ENCODE results near the gene ARHGAP42. TPM values are rescaled to one million over a fixed set of nuclear protein-coding genes. Genes with fewer than 3 reads are reported as not detected.

ARHGAP42 gene
- polyA plus RNA-seq, 10 donors = 19.7 to 33.1 (median 26.6) TPM

DNA sequence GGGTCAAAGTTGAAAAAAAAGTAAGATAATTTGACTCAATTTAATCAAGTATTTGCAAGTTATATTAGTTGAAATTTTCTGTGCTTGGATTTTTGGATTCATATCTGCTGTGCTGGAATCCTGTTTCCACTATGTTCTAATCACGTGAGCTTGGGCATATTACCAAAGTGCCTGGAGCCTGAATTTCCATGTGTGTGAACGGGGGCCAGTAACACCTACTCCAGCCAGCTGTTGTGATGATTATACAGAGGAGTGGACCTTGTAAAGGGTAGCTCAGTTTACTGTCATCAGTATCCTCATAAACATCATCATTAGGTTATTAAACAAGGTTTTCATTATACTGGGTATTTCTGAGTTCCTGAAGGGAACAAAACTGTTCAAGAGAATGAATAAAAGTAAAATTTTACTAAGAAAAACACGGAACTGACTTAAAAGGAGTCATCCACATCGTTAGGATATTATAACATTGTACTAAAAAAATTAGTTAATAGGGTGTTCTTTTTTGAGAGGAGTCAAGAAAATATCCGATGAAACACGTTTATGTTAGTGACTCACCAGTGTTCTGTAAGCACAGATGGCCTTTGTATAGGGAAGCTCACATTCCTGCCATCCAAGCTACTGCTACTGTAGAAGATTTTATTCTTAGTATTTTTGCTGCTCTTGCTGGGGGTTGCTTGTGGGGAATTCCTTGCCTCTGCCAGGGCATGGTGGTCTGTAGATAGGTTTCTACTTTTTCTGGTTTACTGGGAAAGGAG is 144.1 kb downstream of the ARHGAP42 start:
- peak in 2 of 3 donors; percentile 57 to 69 for DNase-seq

DNA sequence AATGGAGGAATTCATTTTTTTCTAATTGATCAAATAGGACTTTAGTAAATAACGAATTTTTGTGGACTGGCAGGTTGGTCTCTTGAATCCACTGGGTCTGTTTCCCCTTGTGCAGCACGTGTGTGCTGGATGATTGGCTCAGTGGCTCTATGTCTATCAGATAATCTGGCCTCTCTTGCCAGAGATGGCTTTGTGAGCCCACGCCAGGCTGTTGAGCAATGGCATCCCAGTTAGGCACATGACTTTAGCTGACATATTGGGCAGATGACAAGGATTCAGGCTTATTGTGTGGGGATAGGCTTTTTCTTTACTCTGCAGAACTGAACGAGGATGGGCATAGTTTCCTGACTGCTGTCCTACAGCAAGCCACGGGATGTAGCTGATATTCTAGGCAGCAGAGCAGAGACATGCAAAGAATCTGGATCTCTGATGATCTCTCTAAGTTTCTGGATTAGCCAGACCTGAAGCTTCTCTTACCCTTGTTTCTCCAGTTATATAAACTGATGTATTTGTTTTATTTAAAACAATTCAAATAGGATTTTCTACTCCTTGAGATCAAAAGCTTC is 144.9 kb downstream of the ARHGAP42 start:
- no peak for DNase-seq

DNA sequence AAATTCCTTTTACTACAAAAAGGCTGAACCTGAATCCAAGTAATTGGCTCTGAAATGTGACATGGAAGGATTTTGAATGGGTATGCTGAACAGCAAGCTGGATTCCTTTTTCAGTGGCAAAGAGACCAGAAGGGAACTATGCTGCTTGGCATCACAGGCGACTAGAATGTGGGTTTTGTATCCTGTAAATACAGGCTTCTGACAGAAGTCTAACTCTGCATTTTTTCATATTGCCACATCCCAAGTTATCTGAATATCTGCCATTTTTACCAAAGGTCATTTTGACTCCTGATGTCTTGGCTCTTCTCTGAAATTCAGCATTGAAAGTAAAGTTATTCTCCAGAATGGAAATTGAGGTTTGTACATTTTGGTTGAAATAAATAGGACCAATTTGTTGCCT is 145.7 kb downstream of the ARHGAP42 start:
- DNase-seq = no peak

DNA sequence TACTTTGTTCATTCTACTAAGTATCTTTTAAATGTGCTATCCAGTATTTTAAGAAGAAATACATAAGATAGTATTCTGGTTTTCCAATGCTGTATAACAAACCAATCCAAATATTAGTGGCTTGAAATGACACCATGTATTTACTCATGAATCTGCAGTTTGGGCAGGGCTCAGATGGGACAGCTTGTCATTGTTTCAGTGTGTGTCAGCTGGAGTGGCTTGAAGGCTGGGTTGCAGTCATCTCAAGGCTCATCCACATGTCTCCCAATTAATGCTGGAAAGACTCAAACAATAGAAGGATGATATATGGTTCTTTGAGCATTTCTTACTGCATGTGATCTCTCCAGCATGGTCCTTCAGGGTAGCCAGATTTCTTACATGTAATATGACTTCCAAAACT is 146.2 kb downstream of the ARHGAP42 start:
- no peak for DNase-seq

DNA sequence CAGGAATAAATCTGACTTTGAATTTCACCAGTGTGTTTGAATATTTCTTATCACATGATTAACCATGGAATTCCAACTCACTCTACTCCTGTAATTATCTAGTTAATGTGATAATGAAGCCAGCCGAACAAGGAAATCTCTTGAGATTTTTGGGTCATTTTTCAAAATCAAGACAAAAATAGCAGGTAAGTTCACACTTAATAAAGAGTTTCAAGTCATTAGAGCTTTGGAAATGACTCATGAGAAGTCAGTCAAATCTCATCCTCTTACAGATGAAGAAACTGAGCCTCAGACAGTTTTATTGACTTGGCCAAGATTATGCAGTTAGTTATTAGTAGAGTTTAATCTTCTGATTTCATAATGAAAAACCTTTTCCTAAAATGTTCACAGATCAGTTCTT is 148.8 kb downstream of the ARHGAP42 start:
- no peak for DNase-seq

DNA sequence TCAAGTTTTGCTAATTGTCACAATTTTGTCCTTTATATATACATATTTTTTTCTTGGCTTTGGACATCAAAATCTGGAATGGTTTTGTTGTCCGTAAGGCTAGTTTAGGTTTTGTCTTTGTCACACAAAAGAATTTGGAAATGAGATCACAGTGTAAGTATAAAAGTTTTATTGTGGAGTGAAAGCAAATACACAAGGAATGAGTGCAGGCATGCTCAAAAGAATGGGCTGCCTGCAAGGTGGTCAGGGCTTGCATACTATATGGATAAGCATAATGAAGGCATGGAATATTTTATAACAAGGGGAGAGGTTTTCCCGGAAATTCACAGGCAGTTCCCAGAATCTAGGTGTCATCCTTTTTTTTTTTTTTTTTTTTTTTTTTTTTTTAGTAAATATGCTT is 150.2 kb downstream of the ARHGAP42 start:
- no peak for DNase-seq

DNA sequence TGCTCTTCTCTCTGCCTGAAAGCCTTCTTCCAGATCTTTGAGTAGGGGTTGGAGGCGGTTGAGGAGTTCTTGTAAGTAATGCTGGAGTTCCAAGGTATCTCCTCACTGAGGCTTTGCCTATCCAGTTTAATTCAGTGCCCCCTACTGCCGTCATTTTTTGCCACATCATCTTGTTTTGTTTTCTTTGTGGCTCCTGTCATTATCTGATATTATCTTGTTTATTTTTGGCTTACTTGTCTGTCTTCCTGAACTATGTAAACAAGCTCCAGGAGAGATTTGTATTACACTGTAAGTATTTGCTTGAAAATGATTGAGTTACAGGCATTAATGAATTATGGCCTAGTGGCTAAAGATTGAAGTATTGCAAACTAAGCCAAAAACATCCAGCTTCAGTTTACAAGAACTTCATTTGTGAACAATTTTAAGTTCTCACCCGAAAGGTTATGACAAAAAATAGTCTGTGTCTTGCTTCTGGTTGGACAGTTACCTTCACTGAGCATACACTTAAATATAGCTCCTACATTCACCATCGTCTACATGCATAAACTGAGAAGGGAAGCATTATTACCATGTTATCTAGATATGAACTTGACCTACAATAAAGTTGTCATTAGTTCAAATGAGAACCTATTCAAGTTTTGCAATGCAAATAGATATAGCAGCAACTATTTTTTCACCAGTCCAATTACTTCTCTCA is 154.8 kb downstream of the ARHGAP42 start:
- DNase-seq = no peak

DNA sequence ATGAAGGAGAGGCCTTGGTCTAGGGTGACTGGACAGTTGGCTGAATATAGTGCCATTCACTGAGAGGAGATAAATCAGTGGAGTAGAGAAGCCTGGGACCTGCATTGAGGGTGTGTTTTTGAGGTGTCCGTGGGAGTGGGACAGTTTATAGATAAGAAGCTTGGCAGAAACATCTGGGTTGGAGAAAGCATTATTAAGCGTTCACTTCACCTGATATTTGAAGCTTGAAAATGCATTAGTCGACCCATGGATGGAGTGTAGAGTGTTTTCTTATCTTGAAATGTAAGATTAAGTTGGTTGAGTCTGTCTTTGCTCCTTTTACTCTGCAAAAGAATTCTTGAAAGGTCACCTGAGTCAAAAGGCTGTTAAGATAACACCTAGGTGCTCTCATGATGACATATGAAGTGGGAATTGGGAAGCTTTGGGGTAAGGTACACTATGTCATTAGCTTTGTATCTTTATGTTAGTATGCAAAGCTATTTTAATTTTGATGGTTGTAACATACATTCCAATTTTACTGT is 160.7 kb downstream of the ARHGAP42 start:
- no peak for DNase-seq

DNA sequence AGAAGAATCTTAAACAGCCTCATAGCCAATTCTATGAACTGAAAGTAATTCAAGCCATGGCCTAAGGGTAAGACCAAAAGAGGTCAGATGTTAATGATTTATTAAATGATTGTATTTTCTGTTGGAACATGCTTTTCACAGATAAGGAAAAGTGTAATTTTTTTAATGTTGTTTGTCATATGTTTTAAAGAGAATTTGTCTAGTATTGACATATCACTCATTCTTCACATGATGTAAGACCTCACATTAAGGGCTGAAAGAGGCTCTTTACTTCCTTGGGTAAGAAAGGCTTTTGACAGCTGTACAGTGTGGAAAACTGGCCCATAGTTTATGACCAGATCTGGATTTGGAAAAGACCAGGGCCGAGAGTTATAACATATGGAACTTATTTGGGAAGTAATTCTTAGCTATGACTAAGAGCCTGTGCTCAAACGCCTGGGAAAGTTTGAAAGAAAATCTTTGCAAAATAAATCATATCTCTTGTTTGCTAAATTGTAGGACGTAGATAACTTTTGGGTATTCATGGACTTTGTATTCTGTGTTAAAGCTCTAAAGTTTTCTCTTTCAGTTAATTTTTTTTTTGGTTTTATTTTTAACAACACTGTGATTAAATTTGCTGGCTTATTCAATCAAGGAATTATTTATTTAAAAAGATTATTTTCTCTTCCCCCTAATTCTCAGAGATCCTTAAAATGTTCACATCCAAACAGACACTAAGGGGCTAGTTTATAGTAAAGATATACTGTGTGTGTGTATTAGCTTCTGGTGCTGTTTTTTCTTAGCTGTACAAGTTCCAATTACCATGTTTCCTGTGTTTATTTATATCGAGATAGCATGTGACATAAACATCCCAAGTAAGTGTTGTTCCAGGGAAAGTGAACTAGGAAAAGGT is 162.2 kb downstream of the ARHGAP42 start:
- peak; percentile 80 to 93 (median 92) for DNase-seq

DNA sequence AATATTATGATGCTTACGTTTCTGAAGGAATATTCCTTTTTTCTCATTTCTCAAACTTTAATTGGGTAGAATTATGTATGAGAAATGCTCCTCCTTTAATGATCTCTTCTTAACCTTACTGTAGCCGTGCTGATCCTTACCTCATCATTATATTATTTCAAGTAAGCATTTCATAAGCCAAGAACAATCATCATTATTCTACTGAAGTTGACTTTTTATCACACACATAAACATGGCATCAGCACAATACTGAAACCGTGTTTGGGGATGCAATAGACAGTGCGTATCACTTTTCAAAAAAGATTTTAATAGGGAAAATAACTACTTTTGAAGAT is 162.8 kb downstream of the ARHGAP42 start:
- DNase-seq = no peak

DNA sequence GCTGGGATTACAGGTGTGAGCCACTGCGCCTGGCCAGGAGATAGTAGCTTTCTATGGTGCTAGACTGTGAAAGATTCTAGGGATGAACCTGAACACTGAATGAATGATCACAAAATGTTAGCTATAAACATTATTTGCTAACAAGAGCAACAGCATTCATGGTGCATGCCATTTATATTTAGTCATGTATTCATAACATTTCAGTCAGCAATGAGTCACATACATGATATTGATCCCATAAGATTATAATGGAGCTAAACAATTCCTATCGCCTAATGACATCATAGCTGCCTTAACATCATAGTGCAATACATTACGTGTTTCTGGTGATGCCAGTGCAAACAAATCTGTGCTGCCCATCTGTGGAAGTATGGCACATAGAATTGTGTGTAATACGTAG is 164.1 kb downstream of the ARHGAP42 start:
- DNase-seq = no peak

DNA sequence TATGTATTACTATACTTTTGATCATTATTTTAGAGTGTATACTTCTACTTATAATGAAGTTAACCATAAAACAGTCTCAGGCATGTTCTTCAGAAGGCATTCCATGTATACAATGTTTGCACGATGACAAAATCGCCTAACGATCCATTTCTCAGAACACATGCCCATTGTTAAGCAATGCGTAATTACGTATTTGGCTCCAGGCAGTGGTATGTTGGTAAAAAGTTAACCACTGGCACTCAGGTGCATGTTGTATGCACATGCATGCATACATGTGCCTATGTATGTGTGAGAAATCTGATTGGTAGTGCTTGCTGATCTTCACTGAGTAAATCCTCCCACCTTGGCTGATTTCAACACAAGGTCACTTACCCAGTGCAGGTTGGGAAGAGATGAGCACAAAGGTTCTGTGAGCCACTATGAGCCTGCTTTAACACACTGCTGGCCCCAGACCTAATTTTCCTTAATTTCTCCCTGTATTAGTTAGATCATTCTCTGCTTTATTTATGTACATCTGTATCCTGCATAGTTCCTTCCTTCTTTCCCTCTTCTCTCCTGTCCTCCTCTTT is 164.6 kb downstream of the ARHGAP42 start:
- no peak for DNase-seq

DNA sequence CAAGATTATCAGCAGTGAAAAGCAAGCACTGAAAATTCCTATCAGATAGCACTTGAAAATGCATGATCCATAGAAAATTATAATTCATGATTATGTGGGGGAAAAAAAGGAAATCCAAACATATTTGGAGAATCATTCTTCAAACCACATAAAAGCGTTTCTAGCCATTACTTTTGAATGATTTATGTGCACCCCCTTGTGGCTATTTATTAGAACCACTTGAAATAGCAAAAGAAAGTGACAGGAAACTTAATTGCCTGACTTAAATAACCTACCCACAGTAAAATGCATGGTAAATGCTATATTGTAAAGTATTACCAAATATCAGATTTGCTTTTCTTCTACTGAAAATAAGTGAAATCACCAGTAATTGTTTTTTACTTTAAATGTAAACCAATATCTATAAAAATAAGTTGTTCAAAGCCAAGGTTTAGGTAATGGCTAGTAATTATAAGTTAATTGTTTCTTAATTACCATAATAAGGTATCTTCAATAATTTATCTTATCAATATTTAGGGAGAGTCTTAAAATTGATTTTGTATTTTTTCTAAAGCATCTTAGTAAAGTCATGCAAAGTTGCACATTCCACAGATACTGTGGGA is 168.5 kb downstream of the ARHGAP42 start:
- DNase-seq = peak; percentile 62 to 69 (median 65)

DNA sequence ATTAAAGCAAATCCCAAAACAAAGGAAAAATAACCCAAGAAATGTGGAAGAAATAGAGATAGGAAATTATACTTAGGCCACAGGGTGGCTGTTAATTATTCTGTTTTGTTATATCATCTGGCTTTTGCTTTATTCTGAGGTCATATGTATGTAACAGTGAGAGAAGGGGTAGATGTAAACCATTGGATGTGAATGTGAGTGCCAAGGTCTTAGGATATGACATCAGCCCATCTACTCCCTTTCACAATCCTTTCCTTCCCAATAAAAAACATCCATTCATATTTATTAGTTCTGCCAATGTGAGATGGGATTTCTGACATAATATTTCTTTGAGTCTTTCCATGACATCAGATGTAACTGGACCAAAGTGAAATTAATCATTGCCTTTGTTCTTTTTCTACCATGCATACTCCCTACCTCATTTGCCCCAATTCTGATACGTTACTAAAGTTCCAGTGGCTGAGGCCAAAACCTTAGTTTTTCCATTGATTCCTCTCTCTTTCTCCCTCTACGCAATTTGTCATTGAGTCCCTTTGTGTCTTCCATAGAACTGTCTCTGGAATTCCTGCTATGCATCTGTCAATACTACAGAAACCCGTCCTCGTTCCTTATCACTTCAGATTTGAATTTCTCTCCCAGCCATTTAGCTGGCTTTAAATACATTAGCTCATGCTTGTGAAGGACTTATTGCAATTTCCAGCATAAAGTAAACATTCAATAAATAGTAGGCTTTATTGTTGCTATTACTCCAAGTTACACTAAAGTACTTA is 170.3 kb downstream of the ARHGAP42 start:
- no peak for DNase-seq

DNA sequence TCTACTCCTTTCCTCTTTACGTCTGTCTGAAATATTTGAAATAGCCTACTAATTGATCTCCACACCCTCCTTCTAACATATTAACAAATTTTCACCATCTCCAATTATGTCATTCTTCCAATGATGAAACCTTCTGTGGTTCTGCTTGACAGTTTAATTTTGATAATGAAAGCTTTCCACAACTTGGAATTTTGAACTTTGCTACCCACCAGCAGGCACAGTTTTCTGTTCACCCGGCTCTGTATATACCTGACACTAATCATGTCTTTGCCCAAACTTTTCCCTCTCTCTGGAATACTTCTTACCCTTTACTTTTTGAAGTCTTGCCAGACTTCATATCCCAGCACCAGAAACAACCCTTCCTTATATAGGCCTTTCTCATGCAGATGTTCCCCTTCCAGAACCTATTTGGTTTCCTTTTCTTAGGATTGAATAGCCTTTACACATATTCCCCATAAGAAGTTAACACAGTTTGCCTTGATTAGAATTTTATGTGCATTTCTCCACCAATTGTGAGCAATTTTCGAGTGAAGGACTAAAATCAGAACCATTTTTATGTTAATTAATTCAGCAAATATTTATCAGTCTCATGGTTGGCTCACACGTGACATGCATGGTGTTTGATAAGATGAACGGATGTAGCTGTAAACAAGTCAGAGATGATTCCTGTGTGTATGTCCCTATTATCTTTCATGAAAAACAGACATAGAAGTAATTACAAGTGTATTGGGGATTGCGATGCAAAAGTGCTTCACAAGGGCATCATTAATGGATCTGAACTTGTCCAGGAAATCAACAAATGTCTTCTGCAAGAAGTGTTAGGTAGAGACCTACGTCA is 173.4 kb downstream of the ARHGAP42 start:
- no peak for DNase-seq

DNA sequence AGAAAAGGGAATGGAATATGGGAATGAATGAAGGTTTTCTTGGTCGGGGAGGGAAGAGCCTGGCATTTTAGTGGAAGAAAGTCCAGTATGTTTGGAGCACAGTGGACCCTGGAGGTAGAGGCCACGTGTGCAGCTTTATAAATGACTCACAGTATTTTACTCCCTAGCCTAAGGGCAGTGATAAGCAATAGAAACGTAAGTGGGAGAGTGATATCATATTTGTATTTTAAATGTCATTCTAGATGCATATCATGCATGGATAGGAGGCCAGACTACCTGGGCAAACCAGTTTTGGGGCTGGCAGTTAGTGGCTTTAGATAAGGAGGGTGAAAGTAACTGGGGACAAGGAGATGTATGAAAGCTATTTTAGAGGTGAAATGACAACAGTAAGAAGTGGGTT is 174.1 kb downstream of the ARHGAP42 start:
- DNase-seq = no peak

DNA sequence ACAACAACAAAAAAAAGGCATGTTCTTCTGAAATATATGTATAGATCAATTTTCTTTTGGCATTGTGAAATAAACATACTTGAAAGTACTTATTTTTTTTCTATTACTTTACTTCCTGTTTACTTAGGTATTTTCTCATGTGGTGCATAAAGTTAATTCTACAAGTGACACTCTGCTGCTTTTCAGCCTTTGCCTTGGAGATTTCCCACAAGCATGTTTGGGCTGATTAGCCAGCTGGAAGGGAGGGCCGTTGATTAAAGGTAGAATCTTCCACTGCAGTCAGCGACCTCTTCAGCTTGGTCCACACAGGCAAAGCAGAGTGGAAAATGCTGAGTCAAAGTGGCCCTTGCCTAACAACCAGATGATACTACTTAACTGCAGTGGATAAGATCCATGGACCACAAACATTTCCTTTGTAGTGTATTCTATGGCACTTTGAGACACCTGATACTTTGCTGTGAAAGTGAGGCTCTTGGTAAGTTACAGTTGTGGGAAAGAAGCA is 176.0 kb downstream of the ARHGAP42 start:
- DNase-seq = peak in 2 of 3 donors; percentile 60 to 63

DNA sequence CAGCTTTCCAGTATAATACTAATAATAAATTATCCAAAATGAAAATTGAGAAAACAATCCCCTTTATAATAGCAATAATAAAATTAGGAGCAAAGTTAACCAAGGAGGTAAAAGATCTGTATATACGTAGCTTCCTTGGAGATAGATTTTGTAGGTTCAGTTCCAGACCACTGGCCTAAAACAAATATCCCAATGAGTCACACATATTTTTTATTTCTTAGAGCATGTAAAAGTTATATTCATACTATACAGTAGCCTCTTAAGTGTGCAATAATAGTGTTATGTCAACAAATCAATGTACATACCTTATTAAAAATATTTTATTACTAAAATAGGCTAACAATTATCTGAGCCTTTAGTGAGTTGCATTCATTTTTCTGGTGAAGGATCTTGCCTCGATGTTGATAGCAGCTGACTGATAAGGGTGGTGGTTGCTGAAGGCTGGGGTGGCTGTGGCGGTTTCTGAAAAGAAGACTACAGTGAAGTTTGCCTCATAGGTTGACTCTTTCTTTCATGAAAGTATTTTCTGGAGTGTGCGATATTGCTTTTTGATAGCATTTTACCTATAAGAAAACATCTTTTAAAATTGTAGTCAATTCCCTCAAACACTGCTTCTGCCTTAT is 178.5 kb downstream of the ARHGAP42 start:
- DNase-seq = no peak

DNA sequence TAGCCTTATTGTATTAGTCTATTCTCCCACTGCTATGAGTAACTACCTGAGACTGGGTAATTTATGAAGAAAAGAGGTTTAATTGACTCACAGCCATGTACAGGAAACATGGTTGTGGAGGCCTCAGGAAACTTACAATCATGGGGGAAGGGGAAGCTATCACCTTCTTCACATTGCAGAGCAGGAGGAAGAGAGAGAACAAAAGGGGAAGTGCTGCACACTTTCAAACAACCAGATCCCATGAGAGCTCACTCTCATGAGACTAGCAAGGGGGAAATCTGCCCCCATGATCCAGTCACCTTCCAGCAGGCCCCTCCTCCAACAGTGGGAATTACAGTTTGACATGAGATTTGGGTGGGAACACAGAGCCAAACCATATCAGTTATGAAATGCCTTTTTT is 179.4 kb downstream of the ARHGAP42 start:
- DNase-seq = no peak
